Loucy (cell line): Measurements from ENCODE around the gene MAD2L1BP.
A peak's percentile ranks its signal among the peaks of the same experiment; 100 is the strongest.

Source experiments
- H2AFZ ChIP-seq: fragments of 200-600 bp; sonication (generic); 2 replicates; pipeline ENCODE4 v1.6.0; 2016; ENCODE audit warnings: antibody characterized with exemption, mild to moderate bottlenecking, low read length, moderate library complexity
- H3F3A ChIP-seq: fragments of 200-600 bp; 2 replicates; pipeline ENCODE4 v1.6.0; 2016; ENCODE audit warnings: antibody characterized with exemption, low read depth, mild to moderate bottlenecking
- H3K27me3 ChIP-seq: fragments of 200-600 bp; sonication (generic); 2 replicates; pipeline ENCODE4 v1.6.1; 2014; ENCODE audit warnings: low read length, mild to moderate bottlenecking; ENCODE audit not compliant: insufficient read depth, poor library complexity, severe bottlenecking
- H3K36me3 ChIP-seq: fragments of 200-600 bp; sonication (generic); 2 replicates; pipeline ENCODE4 v1.6.1; 2016; ENCODE audit warnings: low read length; ENCODE audit not compliant: insufficient read depth
- H3K4me1 ChIP-seq: fragments of 200-600 bp; sonication (generic); 2 replicates; pipeline ENCODE4 v1.5.1; 2014; ENCODE audit warnings: low read length, mild to moderate bottlenecking; ENCODE audit not compliant: insufficient read depth, poor library complexity, severe bottlenecking
- H3K4me2 ChIP-seq: fragments of 200-600 bp; sonication (generic); 2 replicates; pipeline ENCODE4 v1.6.0; 2014; ENCODE audit warnings: antibody characterized with exemption, low read length, low read depth, mild to moderate bottlenecking; ENCODE audit not compliant: poor library complexity, severe bottlenecking
- H3K4me3 ChIP-seq: fragments of 200-600 bp; sonication (generic); 2 replicates; pipeline ENCODE4 v1.5.1; 2014; ENCODE audit warnings: low read length, mild to moderate bottlenecking, mixed read lengths; ENCODE audit not compliant: poor library complexity, severe bottlenecking
- H3K79me2 ChIP-seq: fragments of 200-600 bp; sonication (generic); 2 replicates; pipeline ENCODE4 v1.6.1; 2014; ENCODE audit warnings: low read length; ENCODE audit not compliant: insufficient read depth
- H3K9ac ChIP-seq: fragments of 200-600 bp; sonication (generic); 2 replicates; pipeline ENCODE4 v1.6.0; 2014; ENCODE audit warnings: mild to moderate bottlenecking, low read depth, low read length, moderate library complexity; ENCODE audit not compliant: poor library complexity, severe bottlenecking
- H3K9me2 ChIP-seq: fragments of 200-600 bp; sonication (generic); replicated peaks from 2 replicates; pipeline ENCODE4 v1.6.1; 2016; ENCODE audit warnings: low read depth, low read length, mixed read lengths
- H3K9me3 ChIP-seq: fragments of 200-600 bp; sonication (generic); 2 replicates; pipeline ENCODE4 v1.6.1; 2014; ENCODE audit warnings: mild to moderate bottlenecking, antibody characterized with exemption, low read length, low read depth; ENCODE audit not compliant: insufficient read depth
- H4K20me1 ChIP-seq: fragments of 200-600 bp; sonication (generic); 2 replicates; pipeline ENCODE4 v1.6.0; 2014; ENCODE audit warnings: antibody characterized with exemption, low read length, mild to moderate bottlenecking; ENCODE audit not compliant: insufficient read depth, poor library complexity, severe bottlenecking
- EZH2phosphoT487 ChIP-seq: fragments of 200-600 bp; IDR thresholded peaks from 2 replicates; pipeline ENCODE4 v1.6.1; 2018; ENCODE audit warnings: antibody characterized with exemption, mild to moderate bottlenecking, moderate library complexity, borderline replicate concordance
- TF ChIP-seq, protein P1 (sequence below): fragments of 200-600 bp; sonication (generic); conservative IDR thresholded peaks from 2 replicates; pipeline ENCODE4 v1.5.1; 2014; ENCODE audit warnings: mild to moderate bottlenecking, antibody characterized with exemption, low read length

MAD2L1BP gene

DNA sequence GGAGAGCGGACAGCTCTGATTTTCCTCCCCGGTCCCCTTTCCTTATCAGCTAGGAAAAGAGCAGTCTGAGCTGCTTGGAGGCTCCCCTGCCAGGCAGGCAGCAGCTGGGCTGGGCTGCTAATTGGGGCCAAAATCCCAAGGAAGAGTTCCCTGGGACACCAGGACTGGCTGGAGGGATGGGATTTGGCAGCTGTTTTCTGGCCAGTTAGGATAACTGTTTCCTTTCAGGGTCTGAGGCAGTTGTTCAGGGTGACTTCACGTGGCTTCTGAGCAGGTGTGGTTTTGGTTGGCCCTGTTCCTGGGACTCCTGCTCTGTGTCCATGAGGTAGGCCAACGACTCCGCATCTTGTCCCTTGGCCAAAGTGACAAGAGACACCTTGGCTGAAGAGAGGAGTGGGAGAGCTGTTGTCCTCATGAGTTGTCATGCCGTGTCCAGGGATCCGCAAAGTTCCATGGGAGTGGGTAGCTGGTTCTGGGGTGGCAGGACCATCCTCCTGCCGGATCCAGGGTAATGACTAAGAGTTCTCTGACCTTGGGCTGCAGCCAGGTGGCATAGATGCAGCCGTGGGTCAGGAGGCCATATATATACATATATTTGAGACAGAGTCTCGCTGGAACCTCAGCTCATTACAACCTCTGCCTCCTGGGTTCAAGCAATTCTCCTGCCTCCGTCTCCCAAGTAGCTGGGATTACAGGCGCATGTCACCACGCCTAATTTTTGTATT lies 30.7 kb downstream of the MAD2L1BP start:
- H3K9ac ChIP-seq: no peak overlapping the region
- TF ChIP-seq EZH2phosphoT487: no peak
- TF ChIP-seq, protein P1, sequence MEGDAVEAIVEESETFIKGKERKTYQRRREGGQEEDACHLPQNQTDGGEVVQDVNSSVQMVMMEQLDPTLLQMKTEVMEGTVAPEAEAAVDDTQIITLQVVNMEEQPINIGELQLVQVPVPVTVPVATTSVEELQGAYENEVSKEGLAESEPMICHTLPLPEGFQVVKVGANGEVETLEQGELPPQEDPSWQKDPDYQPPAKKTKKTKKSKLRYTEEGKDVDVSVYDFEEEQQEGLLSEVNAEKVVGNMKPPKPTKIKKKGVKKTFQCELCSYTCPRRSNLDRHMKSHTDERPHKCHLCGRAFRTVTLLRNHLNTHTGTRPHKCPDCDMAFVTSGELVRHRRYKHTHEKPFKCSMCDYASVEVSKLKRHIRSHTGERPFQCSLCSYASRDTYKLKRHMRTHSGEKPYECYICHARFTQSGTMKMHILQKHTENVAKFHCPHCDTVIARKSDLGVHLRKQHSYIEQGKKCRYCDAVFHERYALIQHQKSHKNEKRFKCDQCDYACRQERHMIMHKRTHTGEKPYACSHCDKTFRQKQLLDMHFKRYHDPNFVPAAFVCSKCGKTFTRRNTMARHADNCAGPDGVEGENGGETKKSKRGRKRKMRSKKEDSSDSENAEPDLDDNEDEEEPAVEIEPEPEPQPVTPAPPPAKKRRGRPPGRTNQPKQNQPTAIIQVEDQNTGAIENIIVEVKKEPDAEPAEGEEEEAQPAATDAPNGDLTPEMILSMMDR: no peak
- H3F3A ChIP-seq: no peaks in the 10 kb centered on the region
- peaks cover 9% of the 10 kb centered on the region; the same call in 1 of the 2 replicates for H3K36me3 ChIP-seq
- no peak overlapping the region for H2AFZ ChIP-seq
- H3K4me3 ChIP-seq: no peak overlapping the region
- H3K9me2 ChIP-seq: no peaks in the 10 kb centered on the region
- H3K27me3 ChIP-seq: no peaks in the 10 kb centered on the region
- H3K9me3 ChIP-seq: no peaks in the 10 kb centered on the region
- no peak overlapping the region for H3K4me2 ChIP-seq
- H3K79me2 ChIP-seq: no peaks in the 10 kb centered on the region
- peaks cover 3% of the 10 kb centered on the region for H3K4me1 ChIP-seq
- H4K20me1 ChIP-seq: no peaks in the 10 kb centered on the region

DNA sequence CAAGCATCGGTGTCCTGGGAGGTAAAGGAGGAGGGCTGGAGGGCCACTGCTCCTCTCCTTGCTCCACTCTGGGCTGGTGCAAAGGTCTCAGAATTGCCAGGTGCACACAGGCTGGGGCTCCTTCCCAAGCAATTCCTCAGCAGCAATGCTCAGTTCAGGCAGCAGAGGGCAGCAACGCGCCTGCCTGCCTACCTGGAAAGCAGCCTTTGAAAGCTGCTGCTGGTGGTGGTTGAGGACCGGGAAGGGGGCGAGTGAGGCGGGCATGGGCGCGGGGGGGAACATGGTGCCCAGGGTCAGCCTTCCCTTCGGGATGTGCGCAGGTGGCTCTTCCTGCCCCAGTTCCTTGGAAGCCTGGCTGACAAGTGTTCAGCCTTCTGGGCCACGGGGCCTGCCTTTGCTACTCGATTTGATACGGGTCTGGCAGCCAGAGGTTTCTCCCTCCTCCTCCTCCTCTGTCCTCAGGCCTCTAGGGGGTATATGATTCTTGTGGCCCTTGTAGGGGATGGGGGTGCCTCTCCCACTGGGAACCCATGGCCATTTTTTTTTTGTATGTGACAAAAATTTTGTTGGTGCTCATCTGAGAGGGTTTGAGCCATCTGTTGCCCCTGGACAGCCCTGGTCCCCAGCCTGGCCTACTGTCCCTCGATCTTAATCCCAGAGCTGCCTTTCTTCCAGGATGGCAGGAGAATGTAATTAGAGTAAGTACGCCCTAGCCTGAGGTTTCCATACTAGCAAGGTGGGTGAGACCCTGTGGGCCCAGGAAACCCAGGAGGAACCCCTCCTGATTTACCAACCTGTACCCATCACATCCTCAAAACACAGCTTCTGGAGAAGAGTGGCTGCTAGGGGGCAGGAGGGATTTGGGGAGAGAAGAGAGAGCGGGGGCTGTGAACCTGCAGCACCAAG lies 31.9 kb downstream of the MAD2L1BP start:
- no peaks in the 10 kb centered on the region for H4K20me1 ChIP-seq
- no peak overlapping the region for H3K4me3 ChIP-seq
- no peaks in the 10 kb centered on the region for H3K9me3 ChIP-seq
- H3F3A ChIP-seq: no peaks in the 10 kb centered on the region
- no peak for TF ChIP-seq EZH2phosphoT487
- TF ChIP-seq, protein P1: peak; percentile 85
- no peaks in the 10 kb centered on the region for H3K79me2 ChIP-seq
- no peak overlapping the region for H2AFZ ChIP-seq
- peaks cover 21% of the 10 kb centered on the region; the same call in 1 of the 2 replicates for H3K36me3 ChIP-seq
- H3K9me2 ChIP-seq: no peaks in the 10 kb centered on the region
- no peak overlapping the region for H3K9ac ChIP-seq
- H3K4me2 ChIP-seq: no peak overlapping the region
- peaks cover 3% of the 10 kb centered on the region for H3K4me1 ChIP-seq
- H3K27me3 ChIP-seq: no peaks in the 10 kb centered on the region

DNA sequence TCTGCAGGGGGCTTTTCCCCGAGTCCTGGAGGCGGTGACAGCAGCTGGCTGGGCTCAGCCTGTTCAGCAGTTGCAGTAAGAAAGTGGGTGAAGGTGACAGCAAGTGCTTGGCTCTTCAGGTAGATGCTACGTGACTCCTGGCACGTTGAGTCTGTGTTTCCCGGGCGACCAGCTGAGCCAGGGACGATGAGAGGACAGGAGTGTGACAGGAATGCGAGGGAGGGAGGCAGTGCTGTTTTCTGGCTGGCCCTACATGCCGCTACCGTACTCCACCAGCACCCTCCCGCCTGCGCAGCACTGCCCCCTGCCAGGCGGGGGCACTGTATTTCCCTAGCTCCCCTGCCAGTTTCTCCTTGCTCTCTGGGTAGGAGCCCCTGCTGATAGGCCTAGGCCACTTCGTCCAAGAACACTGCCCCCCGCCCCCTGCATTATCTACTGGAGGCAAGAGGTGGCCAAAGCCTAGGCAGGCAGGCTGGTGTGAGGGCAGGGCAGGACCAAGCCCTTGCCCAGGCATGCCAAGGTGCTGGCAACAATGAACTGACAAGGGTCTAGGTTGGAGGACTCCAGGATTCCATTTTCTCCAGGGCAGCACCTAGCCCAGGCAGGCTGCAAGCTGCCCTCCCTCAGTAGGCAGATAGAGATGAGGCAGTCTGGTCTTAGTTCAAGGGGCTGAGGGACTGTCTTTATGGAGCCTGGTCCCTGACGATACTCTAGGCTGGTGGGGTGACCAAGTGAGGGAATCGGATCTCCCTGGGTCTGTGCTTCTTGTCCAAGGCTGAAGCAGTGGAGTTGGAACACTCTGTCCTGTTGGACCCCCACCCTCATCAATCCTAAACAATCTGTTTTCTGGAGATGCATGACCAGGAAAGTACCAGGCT lies 32.8 kb downstream of the MAD2L1BP start:
- TF ChIP-seq, protein P1: peak; percentile 57
- no peak for TF ChIP-seq EZH2phosphoT487
- no peaks in the 10 kb centered on the region for H4K20me1 ChIP-seq
- no peaks in the 10 kb centered on the region for H3F3A ChIP-seq
- peaks cover 24% of the 10 kb centered on the region; the same call in 1 of the 2 replicates for H3K36me3 ChIP-seq
- H3K9ac ChIP-seq: no peak overlapping the region
- H3K4me3 ChIP-seq: no peak overlapping the region
- no peak overlapping the region for H3K4me2 ChIP-seq
- H3K4me1 ChIP-seq: peaks cover 3% of the 10 kb centered on the region
- no peaks in the 10 kb centered on the region for H3K27me3 ChIP-seq
- no peaks in the 10 kb centered on the region for H3K9me2 ChIP-seq
- H3K79me2 ChIP-seq: no peaks in the 10 kb centered on the region
- no peak overlapping the region for H2AFZ ChIP-seq
- H3K9me3 ChIP-seq: no peaks in the 10 kb centered on the region
